Neural progenitor cell (in vitro differentiated cells): ENCODE results near the gene TRAF3. TPM values are rescaled to one million over a fixed set of nuclear protein-coding genes. Genes with fewer than 3 reads are reported as not detected.

Source experiments
- DNase-seq: peaks from one replicate; pipeline ENCODE4 v3.0.0-alpha.2; 2016; ENCODE audit warnings: low spot score
- H2AFZ ChIP-seq: fragments of 200-600 bp; sonication (generic); replicated peaks from 2 replicates; pipeline ENCODE4 v1.6.1; 2016; ENCODE audit warnings: antibody characterized with exemption
- H3F3A ChIP-seq: fragments of 200-600 bp; sonication (generic); 2 replicates; pipeline ENCODE4 v1.6.1; 2016; ENCODE audit warnings: antibody characterized with exemption, low read depth
- H3K27ac ChIP-seq: fragments of 200-600 bp; sonication (generic); 2 replicates; pipeline ENCODE4 v1.5.1; 2016; ENCODE audit warnings: mild to moderate bottlenecking
- H3K27me3 ChIP-seq: fragments of 200-600 bp; sonication (generic); 2 replicates; pipeline ENCODE4 v1.6.1; 2016; ENCODE audit warnings: mild to moderate bottlenecking, moderate library complexity
- H3K36me3 ChIP-seq: fragments of 200-600 bp; sonication (generic); 2 replicates; pipeline ENCODE4 v1.5.1; 2016
- H3K4me1 ChIP-seq: fragments of 200-600 bp; sonication (generic); 2 replicates; pipeline ENCODE4 v1.6.1; 2016; ENCODE audit warnings: mixed run types
- H3K4me2 ChIP-seq: fragments of 200-600 bp; sonication (generic); 2 replicates; pipeline ENCODE4 v1.6.1; 2016
- H3K4me3 ChIP-seq: fragments of 200-600 bp; sonication (generic); 2 replicates; pipeline ENCODE4 v1.5.1; 2016
- H3K79me2 ChIP-seq: fragments of 200-600 bp; sonication (generic); 2 replicates; pipeline ENCODE4 v1.6.1; 2016; ENCODE audit warnings: low read depth
- H3K9ac ChIP-seq: fragments of 200-600 bp; sonication (generic); 2 replicates; pipeline ENCODE4 v1.6.1; 2016
- H3K9me3 ChIP-seq: fragments of 200-600 bp; sonication (generic); 2 replicates; pipeline ENCODE4 v1.5.1; 2016; ENCODE audit warnings: low read depth
- H4K20me1 ChIP-seq: fragments of 200-600 bp; sonication (generic); 2 replicates; pipeline ENCODE4 v1.6.1; 2016; ENCODE audit warnings: low read depth
- H3K27ac Mint-ChIP-seq: 3 replicates; pipeline ENCODE4 v1.8.0; 2021; ENCODE audit warnings: mixed read lengths
- H3K27me3 Mint-ChIP-seq: 2 replicates; pipeline ENCODE4 v1.8.0; 2022; ENCODE audit warnings: low read depth, mild to moderate bottlenecking, inconsistent platforms, moderate library complexity, mixed read lengths; ENCODE audit not compliant: insufficient read depth
- H3K36me3 Mint-ChIP-seq: 3 replicates; pipeline ENCODE4 v1.8.0; 2021; ENCODE audit warnings: mixed read lengths
- H3K4me1 Mint-ChIP-seq: 3 replicates; pipeline ENCODE4 v1.8.0; 2021; ENCODE audit warnings: mixed read lengths
- H3K4me3 Mint-ChIP-seq: 3 replicates; pipeline ENCODE4 v1.8.0; 2021; ENCODE audit warnings: mild to moderate bottlenecking, moderate library complexity, mixed read lengths
- H3K9me3 Mint-ChIP-seq: 3 replicates; pipeline ENCODE4 v1.8.0; 2020; ENCODE audit warnings: mixed read lengths
- CTCF ChIP-seq: fragments of 200-600 bp; sonication (generic); IDR thresholded peaks from 2 replicates; pipeline ENCODE4 v1.5.1; 2017; ENCODE audit warnings: antibody characterized with exemption, mild to moderate bottlenecking
- EZH2 ChIP-seq: fragments of 200-600 bp; sonication (generic); IDR thresholded peaks from 2 replicates; pipeline ENCODE4 v1.6.1; 2017; ENCODE audit warnings: antibody characterized with exemption, mild to moderate bottlenecking, moderate library complexity
- EZH2phosphoT487 ChIP-seq: fragments of 200-600 bp; sonication (generic); IDR thresholded peaks from 2 replicates; pipeline ENCODE4 v1.6.1; 2017; ENCODE audit warnings: antibody characterized with exemption
- total RNA-seq: library from RNA; depleted of rRNA; stranded (reverse); fragments of >200 nt; gene quantifications from 2 replicates; pipeline ENCODE4 v1.2.3, GENCODE V29; 2015; ENCODE audit warnings: low replicate concordance

Gene TRAF3
- total RNA-seq, 1 donor from 2014 or later = 18.1 TPM

- Histone ChIP-seq H3K36me3 (no peaks in the 10 kb centered on the region), H3K79me2 (peaks cover 43% of the 10 kb centered on the region), H3K4me2 (no peak overlapping the region), H3K4me3 (no peak overlapping the region), H3K27ac (no peak overlapping the region), H2AFZ (no peak overlapping the region), H3K9ac (no peak overlapping the region), H4K20me1 (peaks cover 29% of the 10 kb centered on the region), H3K4me1 (peaks cover 10% of the 10 kb centered on the region), H3K27me3 (peaks cover 25% of the 10 kb centered on the region), H3F3A (peaks cover 12% of the 10 kb centered on the region), H3K9me3 (no peaks in the 10 kb centered on the region)
- Mint-ChIP-seq H3K27me3 (peaks cover 2% of the 10 kb centered on the region), H3K36me3 (no peaks in the 10 kb centered on the region), H3K4me1 (peaks cover 23% of the 10 kb centered on the region), H3K9me3 (no peaks in the 10 kb centered on the region), H3K4me3 (no peak overlapping the region), H3K27ac (no peak overlapping the region)
- DNase-seq = no peak
- TF ChIP-seq EZH2phosphoT487 (no peak), CTCF (no peak), EZH2 (no peak)
Observed at GRCh38 chr14:102781063-102781462, 3.8 kb downstream of the TRAF3 start.

GRCh38 chr14:102782974-102783373 is 5.7 kb downstream of the TRAF3 start:
- Histone ChIP-seq H2AFZ (no peak overlapping the region), H3K4me1 (peaks cover 10% of the 10 kb centered on the region), H3K4me2 (no peak overlapping the region), H3K36me3 (no peaks in the 10 kb centered on the region), H3K27me3 (peaks cover 23% of the 10 kb centered on the region), H3K27ac (no peak overlapping the region), H3K9ac (no peak overlapping the region), H3K79me2 (peaks cover 56% of the 10 kb centered on the region), H3K4me3 (no peak overlapping the region), H3F3A (peaks cover 4% of the 10 kb centered on the region), H3K9me3 (no peaks in the 10 kb centered on the region), H4K20me1 (peaks cover 33% of the 10 kb centered on the region)
- Mint-ChIP-seq H3K36me3 (no peaks in the 10 kb centered on the region), H3K9me3 (no peaks in the 10 kb centered on the region), H3K27ac (no peak overlapping the region), H3K4me1 (peaks cover 23% of the 10 kb centered on the region), H3K27me3 (peaks cover 4% of the 10 kb centered on the region), H3K4me3 (no peak overlapping the region)
- TF ChIP-seq EZH2phosphoT487 (no peak), CTCF (no peak), EZH2 (no peak)
- DNase-seq = no peak

GRCh38 chr14:102784892-102785594 is 7.8 kb downstream of the TRAF3 start:
- no peak overlapping the region for H3K4me3 Mint-ChIP-seq
- Histone ChIP-seq H4K20me1 (peaks cover 17% of the 10 kb centered on the region), H3K4me3 (no peak overlapping the region), H3K27me3 (peaks cover 2% of the 10 kb centered on the region), H3K9me3 (no peaks in the 10 kb centered on the region), H3K27ac (no peak overlapping the region), H3K79me2 (peaks cover 36% of the 10 kb centered on the region), H3K4me1 (no peaks in the 10 kb centered on the region), H3K36me3 (no peaks in the 10 kb centered on the region), H3K4me2 (no peak overlapping the region), H2AFZ (no peak overlapping the region), H3K9ac (no peak overlapping the region), H3F3A (no peaks in the 10 kb centered on the region)
- DNase-seq = no peak
- H3K27me3 Mint-ChIP-seq = peaks cover 4% of the 10 kb centered on the region
- H3K27ac Mint-ChIP-seq = peak overlapping the region; percentile 8
- H3K4me1 Mint-ChIP-seq = peaks cover 4% of the 10 kb centered on the region
- no peak for TF ChIP-seq CTCF
- H3K36me3 Mint-ChIP-seq = no peaks in the 10 kb centered on the region
- H3K9me3 Mint-ChIP-seq = no peaks in the 10 kb centered on the region
